IMR-90 (cell line): ENCODE measurements around the gene CREBZF. TPM values are rescaled to one million over a fixed set of nuclear protein-coding genes. Genes with fewer than 3 reads are reported as not detected.

Experiments
- ATAC-seq: fragments of 200-7000 bp; cut with Tn5 transposase; 2 replicates; pipeline ENCODE4 v1.9.1; 2020; ENCODE audit warnings: low read depth, mild to moderate bottlenecking, moderate library complexity
- BruUV-seq: library from RNA; stranded (reverse); fragments of 400-500 nt; replicated peaks from 2 replicates; lab custom pipeline; 2021; lab: Mats Ljungman, UMichigan
- CTCF ChIA-PET: fragments of 300-600 bp; formaldehyde crosslinking; extraction: SDS; loops from one replicate; lab custom pipeline; 2021; ENCODE audit warnings: antibody characterized with exemption; lab: Yijun Ruan, JAX
- POLR2A ChIA-PET: fragments of 300-600 bp; sonication (Branson Sonifier 250); formaldehyde crosslinking; loops from one replicate; lab custom pipeline; 2022; ENCODE audit warnings: antibody characterized with exemption; ENCODE audit not compliant: unreplicated experiment; lab: Charles Lee
- DNase-seq: peaks from one replicate; pipeline ENCODE4 v3.0.0; 2013
- H2AFZ ChIP-seq: replicated peaks from 2 replicates; pipeline ENCODE3; 2013; ENCODE audit warnings: low read length, mild to moderate bottlenecking; ENCODE audit not compliant: poor library complexity
- H2AK5ac ChIP-seq: 2 replicates; pipeline ENCODE4 v1.6.1; 2013; ENCODE audit warnings: low read depth, low read length, inconsistent platforms
- H2AK9ac ChIP-seq: replicated peaks from 2 replicates; pipeline ENCODE3; 2013; ENCODE audit warnings: mild to moderate bottlenecking, low read depth, low read length, moderate library complexity; ENCODE audit not compliant: poor library complexity
- H2BK120ac ChIP-seq: 2 replicates; pipeline ENCODE4 v1.6.1; 2013; ENCODE audit warnings: low read depth, low read length, inconsistent platforms
- H2BK15ac ChIP-seq: 3 replicates; pipeline ENCODE4 v1.6.1; 2013; ENCODE audit warnings: low read depth, low read length, inconsistent platforms
- H2BK20ac ChIP-seq: 2 replicates; pipeline ENCODE4 v1.6.1; 2013; ENCODE audit warnings: low read depth, mild to moderate bottlenecking, inconsistent platforms, low read length, moderate library complexity
- H2BK5ac ChIP-seq: 2 replicates; pipeline ENCODE4 v1.6.1; 2013; ENCODE audit warnings: mild to moderate bottlenecking, low read depth, low read length, inconsistent platforms; ENCODE audit not compliant: poor library complexity, severe bottlenecking
- H3K14ac ChIP-seq: replicated peaks from 2 replicates; pipeline ENCODE4 v1.6.1; 2013; ENCODE audit warnings: low read depth, low read length, inconsistent platforms
- H3K18ac ChIP-seq: 2 replicates; pipeline ENCODE4 v1.6.1; 2013; ENCODE audit warnings: low read depth, low read length, control low read depth
- H3K23ac ChIP-seq: 2 replicates; pipeline ENCODE4 v1.6.1; 2013; ENCODE audit warnings: low read depth, low read length, inconsistent platforms
- H3K27ac ChIP-seq: 2 replicates; pipeline ENCODE4 v1.5.1; 2013; ENCODE audit warnings: mild to moderate bottlenecking, control low read depth, low read length; ENCODE audit not compliant: insufficient read depth
- H3K27me3 ChIP-seq: 2 replicates; pipeline ENCODE4 v1.6.1; 2013; ENCODE audit warnings: low read length; ENCODE audit not compliant: control insufficient read depth, insufficient read depth
- H3K36me3 ChIP-seq: 2 replicates; pipeline ENCODE4 v1.6.1; 2013; ENCODE audit warnings: low read length, mixed read lengths; ENCODE audit not compliant: control insufficient read depth, insufficient read depth
- H3K4ac ChIP-seq: 2 replicates; pipeline ENCODE4 v1.6.1; 2013; ENCODE audit warnings: low read depth, low read length, inconsistent platforms
- H3K4me1 ChIP-seq: 2 replicates; pipeline ENCODE4 v1.6.1; 2013; ENCODE audit warnings: low read length, mixed read lengths; ENCODE audit not compliant: control insufficient read depth, insufficient read depth
- H3K4me2 ChIP-seq: 2 replicates; pipeline ENCODE4 v1.6.1; 2013; ENCODE audit warnings: low read depth, mild to moderate bottlenecking, control low read depth, low read length, moderate library complexity
- H3K4me3 ChIP-seq: 2 replicates; pipeline ENCODE4 v1.5.1; 2013; ENCODE audit warnings: low read depth, mild to moderate bottlenecking, control low read depth, low read length, moderate library complexity; ENCODE audit not compliant: insufficient read depth
- H3K56ac ChIP-seq: 2 replicates; pipeline ENCODE4 v1.6.1; 2013; ENCODE audit warnings: low read length, inconsistent platforms; ENCODE audit not compliant: insufficient read depth; ENCODE audit errors: extremely low read depth
- H3K79me1 ChIP-seq, 2 experiments: 2 replicates each; pipeline ENCODE4 v1.6.1; 2013; ENCODE audit warnings: low read length in 2 of 2, inconsistent platforms in 1 of 2, low read depth in 1 of 2
- H3K9ac ChIP-seq: 2 replicates; pipeline ENCODE4 v1.6.1; 2013; ENCODE audit warnings: low read depth, low read length, control low read depth
- H3K9me1 ChIP-seq: 2 replicates; pipeline ENCODE4 v1.6.1; 2013; ENCODE audit warnings: low read length, inconsistent platforms; ENCODE audit not compliant: insufficient read depth
- H3K9me3 ChIP-seq: 2 replicates; pipeline ENCODE4 v1.6.1; 2013; ENCODE audit warnings: low read length; ENCODE audit not compliant: control insufficient read depth, insufficient read depth
- H4K20me1 ChIP-seq: 2 replicates; pipeline ENCODE4 v1.6.1; 2013; ENCODE audit warnings: low read length, inconsistent platforms; ENCODE audit not compliant: insufficient read depth
- H4K5ac ChIP-seq: 2 replicates; pipeline ENCODE4 v1.6.1; 2013; ENCODE audit warnings: mild to moderate bottlenecking, low read depth, low read length, control low read depth
- H4K8ac ChIP-seq, 2 experiments: 2 replicates each; pipeline ENCODE4 v1.6.1; 2013; ENCODE audit warnings: low read depth in 2 of 2, low read length in 2 of 2, control low read depth in 1 of 2, inconsistent platforms in 1 of 2
- H4K91ac ChIP-seq: 2 replicates; pipeline ENCODE4 v1.6.1; 2013; ENCODE audit warnings: low read depth, low read length, inconsistent platforms; ENCODE audit not compliant: insufficient read depth
- BHLHE40 ChIP-seq: fragments of 150-350 bp; IDR thresholded peaks from 2 replicates; pipeline ENCODE4 v1.6.1; 2016; ENCODE audit warnings: mild to moderate bottlenecking, low read depth, low read length
- CTCF ChIP-seq: conservative IDR thresholded peaks from 2 replicates; pipeline ENCODE4 v1.5.1; 2012; ENCODE audit warnings: mild to moderate bottlenecking, low read depth, low read length, improper control_type of control experiment
- FOS ChIP-seq: fragments of 150-350 bp; IDR thresholded peaks from 2 replicates; pipeline ENCODE4 v1.6.1; 2016; ENCODE audit warnings: low read depth, low read length
- MAFK ChIP-seq: IDR thresholded peaks from 2 replicates; pipeline ENCODE4 v1.6.1; 2012; ENCODE audit warnings: low read depth, low read length, improper control_type of control experiment
- MAZ ChIP-seq: IDR thresholded peaks from 2 replicates; pipeline ENCODE4 v1.6.1; 2012; ENCODE audit warnings: low read depth, mild to moderate bottlenecking, low read length, improper control_type of control experiment, moderate library complexity, borderline replicate concordance
- MXI1 ChIP-seq: IDR thresholded peaks from 2 replicates; pipeline ENCODE4 v1.6.1; 2012; ENCODE audit warnings: low read depth, mild to moderate bottlenecking, low read length, moderate library complexity, borderline replicate concordance
- NFE2L2 ChIP-seq: fragments of 150-350 bp; IDR thresholded peaks from 2 replicates; pipeline ENCODE4 v1.6.1; 2016; ENCODE audit warnings: low read depth, mild to moderate bottlenecking, low read length
- POLR2A ChIP-seq: IDR thresholded peaks from 2 replicates; pipeline ENCODE4 v1.6.1; 2012; ENCODE audit warnings: mild to moderate bottlenecking, low read depth, low read length
- RAD21 ChIP-seq: IDR thresholded peaks from 2 replicates; pipeline ENCODE4 v1.6.1; 2012; ENCODE audit warnings: low read length, improper control_type of control experiment
- RFX5 ChIP-seq: IDR thresholded peaks from 2 replicates; pipeline ENCODE4 v1.8.0; 2012; ENCODE audit warnings: low read depth, mild to moderate bottlenecking, low read length, moderate library complexity
- SMC3 ChIP-seq: fragments of 150-350 bp; IDR thresholded peaks from 2 replicates; pipeline ENCODE4 v1.6.1; 2016; ENCODE audit warnings: low read depth, mild to moderate bottlenecking, antibody characterized with exemption, low read length, moderate library complexity
- USF2 ChIP-seq: fragments of 150-350 bp; IDR thresholded peaks from 2 replicates; pipeline ENCODE4 v1.6.1; 2017; ENCODE audit warnings: mild to moderate bottlenecking, antibody characterized with exemption, low read length, low read depth
- WGBS, 2 experiments: methylation state at CpG; one replicate each; pipeline versions ENCODE4 v1.1.5 to v1.1.7; 2013; ENCODE audit warnings: missing lambda C conversion rate in 2 of 2; ENCODE audit not compliant: insufficient read length in 1 of 2; ENCODE audit errors: extremely low coverage in 2 of 2; 5-methylcytosine and 5-hydroxymethylcytosine counted together
- dilution Hi-C: fragments of 300-500 bp; cut with HindIII; formaldehyde crosslinking; loops from one replicate; pipeline ENCODE4 v1.14.3; 2018; ENCODE audit warnings: low sequenced_read_pairs; ENCODE audit not compliant: unreplicated experiment
- in situ Hi-C: fragments of 300-500 bp; cut with MboI; formaldehyde crosslinking; loops from 3 replicates; pipeline ENCODE4 v1.14.3; 2019; ENCODE audit warnings: low sequenced_read_pairs, inconsistent platforms, mixed read lengths
- intact Hi-C: fragments of 100-400 bp; cut with micrococcal nuclease; formaldehyde crosslinking; loops from 2 replicates; pipeline ENCODE4 v1.10.0; 2022
- polyA plus RNA-seq, 3 experiments: library from polyadenylated mRNA; depleted of rRNA; stranded (reverse); fragments of >200 nt; gene quantifications; 2 replicates each; pipeline ENCODE4 v1.2.3, GENCODE V29; 2012; ENCODE audit warnings: low replicate concordance in 1 of 3
- total RNA-seq: library from RNA; depleted of rRNA; stranded (reverse); fragments of >200 nt; gene quantifications from 2 replicates; pipeline ENCODE4 v1.2.3, GENCODE V29; 2012

Gene CREBZF
- total and polyA plus RNA-seq, 2 of the 4 experiments (the other 2 are of a cell fraction) = 12.5 to 17.7 TPM

GRCh38 chr11:85643191-85643614 lies 21.7 kb downstream of the CREBZF start:
- ChIA-PET CTCF (no interaction called here), POLR2A (no interaction called here)
- H2BK5ac ChIP-seq = no peak overlapping the region
- no peak overlapping the region for H3K14ac ChIP-seq
- no peak overlapping the region for H3K56ac ChIP-seq
- no peaks in the 10 kb centered on the region for H3K4me1 ChIP-seq
- H3K27ac ChIP-seq = no peak overlapping the region
- H3K4me2 ChIP-seq = no peak overlapping the region
- H4K91ac ChIP-seq = no peak overlapping the region
- ATAC-seq (no peak), DNase-seq (no peak)
- H4K8ac ChIP-seq = no peak overlapping the region
- in situ Hi-C loops (no loop called here), dilution Hi-C loops (no loop called here), intact Hi-C loops (no loop called here)
- H2AK5ac ChIP-seq = no peak overlapping the region
- no peak overlapping the region for H3K4ac ChIP-seq
- no peaks in the 10 kb centered on the region for H3K36me3 ChIP-seq
- H2BK20ac ChIP-seq = no peak overlapping the region
- no peak overlapping the region for H3K9ac ChIP-seq
- no peak overlapping the region for H2BK15ac ChIP-seq
- BruUV-seq = no TSS peak
- H3K79me1 ChIP-seq = peaks cover 7 to 12% of the 10 kb centered on the region in 2 experiments; a peak in 3 of 4 replicates
- no peaks in the 10 kb centered on the region for H4K20me1 ChIP-seq
- WGBS, 2 experiments = 28% methylated on average over 2 of the region's 2 CpGs; no CpG with 5 or more reads in 1 of the 2 experiments
- no peak overlapping the region for H4K5ac ChIP-seq
- H2AK9ac ChIP-seq = no peak overlapping the region
- no peak overlapping the region for H2AFZ ChIP-seq
- no peak overlapping the region for H2BK120ac ChIP-seq
- H3K9me3 ChIP-seq = no peaks in the 10 kb centered on the region
- TF ChIP-seq USF2 (no peak), POLR2A (no peak), MAZ (no peak), BHLHE40 (no peak), MAFK (no peak), CTCF (no peak), SMC3 (no peak), RFX5 (no peak), RAD21 (no peak), MXI1 (no peak), FOS (no peak), NFE2L2 (no peak)
- no peak overlapping the region for H3K18ac ChIP-seq
- no peaks in the 10 kb centered on the region for H3K9me1 ChIP-seq
- H3K23ac ChIP-seq = no peak overlapping the region
- no peaks in the 10 kb centered on the region for H3K27me3 ChIP-seq
- no peak overlapping the region for H3K4me3 ChIP-seq
